WTC11 (cell line): ENCODE measurements around the gene UPK3A. TPM values are rescaled to one million over a fixed set of nuclear protein-coding genes. Genes with fewer than 3 reads are reported as not detected.

Source experiments
- ATAC-seq: fragments of 200-7000 bp; cut with Tn5 transposase; 2 replicates; pipeline ENCODE4 v1.10.0; 2021; ENCODE audit warnings: mild to moderate bottlenecking, moderate library complexity
- Bru-seq: library from RNA; stranded (reverse); fragments of 400-500 nt; gene quantifications from one replicate; lab custom pipeline; 2021; lab: Mats Ljungman, UMichigan
- CTCF ChIA-PET: fragments of 300-600 bp; sonication (Branson Sonifier 250); formaldehyde crosslinking; loops from one replicate; lab custom pipeline; 2021; ENCODE audit warnings: antibody characterized with exemption; lab: Charles Lee
- POLR2A ChIA-PET: fragments of 350-600 bp; sonication (Branson Sonifier 250); formaldehyde crosslinking; loops from one replicate; lab custom pipeline; 2021; ENCODE audit warnings: antibody characterized with exemption; lab: Charles Lee
- DNase-seq: peaks from one replicate; pipeline ENCODE4 v3.0.0; 2021; ENCODE audit warnings: low spot score
- H3K27ac Mint-ChIP-seq: 2 replicates; pipeline ENCODE4 v1.8.0; 2021; ENCODE audit warnings: mixed read lengths
- H3K27me3 Mint-ChIP-seq: 2 replicates; pipeline ENCODE4 v1.8.0; 2021; ENCODE audit warnings: low read depth, mild to moderate bottlenecking, moderate library complexity, mixed read lengths
- H3K36me3 Mint-ChIP-seq: 2 replicates; pipeline ENCODE4 v1.8.0; 2021; ENCODE audit warnings: mixed read lengths
- H3K4me1 Mint-ChIP-seq: 2 replicates; pipeline ENCODE4 v1.8.0; 2022; ENCODE audit warnings: mixed read lengths
- H3K4me3 Mint-ChIP-seq: 2 replicates; pipeline ENCODE4 v1.8.0; 2021; ENCODE audit warnings: mild to moderate bottlenecking, moderate library complexity, mixed read lengths
- H3K9me3 Mint-ChIP-seq: 2 replicates; pipeline ENCODE4 v1.8.0; 2021; ENCODE audit warnings: mixed read lengths
- CBFB ChIP-seq: sonication (generic); formaldehyde crosslinking; IDR thresholded peaks from 2 replicates; pipeline ENCODE4 v1.8.1; 2022; ENCODE audit warnings: mild to moderate bottlenecking, low read depth, missing genetic modification reagents
- E2F1 ChIP-seq: sonication (generic); formaldehyde crosslinking; IDR thresholded peaks from 2 replicates; pipeline ENCODE4 v1.8.0; 2022; ENCODE audit warnings: mild to moderate bottlenecking, missing genetic modification reagents
- ESRRA ChIP-seq: sonication (generic); formaldehyde crosslinking; IDR thresholded peaks from 2 replicates; pipeline ENCODE4 v1.8.1; 2022; ENCODE audit warnings: mild to moderate bottlenecking, missing genetic modification reagents, borderline replicate concordance
- FOXK1 ChIP-seq: sonication (generic); formaldehyde crosslinking; IDR thresholded peaks from 2 replicates; pipeline ENCODE4 v1.8.0; 2022; ENCODE audit warnings: mild to moderate bottlenecking, moderate library complexity, missing genetic modification reagents
- HMGXB4 ChIP-seq: sonication (generic); formaldehyde crosslinking; IDR thresholded peaks from 2 replicates; pipeline ENCODE4 v1.8.1; 2023; ENCODE audit warnings: mild to moderate bottlenecking, moderate library complexity, missing genetic modification reagents
- MYBL2 ChIP-seq: sonication (generic); formaldehyde crosslinking; IDR thresholded peaks from 2 replicates; pipeline ENCODE4 v1.8.1; 2023; ENCODE audit warnings: mild to moderate bottlenecking, moderate library complexity, missing genetic modification reagents
- NFATC4 ChIP-seq: fragments of 250-450 bp; sonication (Bioruptor Pico); IDR thresholded peaks from 2 replicates; pipeline ENCODE4 v1.9.0; 2021; ENCODE audit warnings: mild to moderate bottlenecking
- NFE2L1 ChIP-seq: sonication (generic); formaldehyde crosslinking; IDR thresholded peaks from 2 replicates; pipeline ENCODE4 v1.8.1; 2023; ENCODE audit warnings: missing genetic modification reagents
- NFYB ChIP-seq: sonication (generic); formaldehyde crosslinking; conservative IDR thresholded peaks from 2 replicates; pipeline ENCODE4 v1.8.0; 2022; ENCODE audit warnings: low read depth, missing genetic modification reagents
- RELA ChIP-seq: sonication (generic); formaldehyde crosslinking; IDR thresholded peaks from 2 replicates; pipeline ENCODE4 v1.8.1; 2022; ENCODE audit warnings: missing genetic modification reagents, mild to moderate bottlenecking, borderline replicate concordance
- SMAD3 ChIP-seq: sonication (generic); formaldehyde crosslinking; IDR thresholded peaks from 2 replicates; pipeline ENCODE4 v1.8.0; 2022; ENCODE audit warnings: missing genetic modification reagents, mild to moderate bottlenecking, borderline replicate concordance
- SOX15 ChIP-seq: fragments of 250-450 bp; sonication (Bioruptor Pico); IDR thresholded peaks from 2 replicates; pipeline ENCODE4 v1.9.0; 2021; ENCODE audit warnings: mild to moderate bottlenecking
- SP1 ChIP-seq: sonication (generic); formaldehyde crosslinking; conservative IDR thresholded peaks from 2 replicates; pipeline ENCODE4 v1.8.1; 2022; ENCODE audit warnings: missing genetic modification reagents
- ZNF232 ChIP-seq: sonication (generic); formaldehyde crosslinking; IDR thresholded peaks from 2 replicates; pipeline ENCODE4 v1.8.0; 2022; ENCODE audit warnings: mild to moderate bottlenecking, missing genetic modification reagents
- ZNF281 ChIP-seq: sonication (generic); formaldehyde crosslinking; IDR thresholded peaks from 2 replicates; pipeline ENCODE4 v1.8.0; 2023; ENCODE audit warnings: mild to moderate bottlenecking, missing genetic modification reagents
- long read RNA-seq, 3 experiments: library from RNA in 1 of 3; library from capped mRNA in 1 of 3; library from polyadenylated mRNA in 1 of 3; unstranded in 2 of 3; stranded (forward) in 1 of 3; transcript quantifications; one replicate each; pipeline ENCODE4 v2.0.0, GENCODE V29; 2021
- total RNA-seq: library from RNA; stranded (reverse); gene quantifications from 3 replicates; pipeline ENCODE4 v1.2.3, GENCODE V29; 2021
- TF ChIP-seq, protein P1 (sequence below): sonication (generic); formaldehyde crosslinking; IDR thresholded peaks from 2 replicates; pipeline ENCODE4 v1.8.0; 2022; ENCODE audit warnings: mild to moderate bottlenecking, missing genetic modification reagents
- TF ChIP-seq, protein P2 (sequence below): fragments of 250-450 bp; sonication (Bioruptor Pico); IDR thresholded peaks from 2 replicates; pipeline ENCODE4 v1.9.0; 2021; ENCODE audit warnings: mild to moderate bottlenecking, borderline replicate concordance

UPK3A gene
- 0.23 to 0.62 TPM (median 0.37 TPM) in 3 replicates for total RNA-seq
- Bru-seq, nascent RNA = percentile 26 among the genes with signal in this experiment
- long read RNA-seq, experiment 1, partial matches to known transcripts = 1 of 1 reads
- long read RNA-seq, experiment 1, other reads (novel, unspliced or antisense) = 0 of 1 reads
- long read RNA-seq, experiment 2, partial matches to known transcripts = 0 of 1 reads
- long read RNA-seq, experiment 2, other reads (novel, unspliced or antisense) = 1 of 1 reads
- long read RNA-seq, experiment 3 = 0 reads

DNA sequence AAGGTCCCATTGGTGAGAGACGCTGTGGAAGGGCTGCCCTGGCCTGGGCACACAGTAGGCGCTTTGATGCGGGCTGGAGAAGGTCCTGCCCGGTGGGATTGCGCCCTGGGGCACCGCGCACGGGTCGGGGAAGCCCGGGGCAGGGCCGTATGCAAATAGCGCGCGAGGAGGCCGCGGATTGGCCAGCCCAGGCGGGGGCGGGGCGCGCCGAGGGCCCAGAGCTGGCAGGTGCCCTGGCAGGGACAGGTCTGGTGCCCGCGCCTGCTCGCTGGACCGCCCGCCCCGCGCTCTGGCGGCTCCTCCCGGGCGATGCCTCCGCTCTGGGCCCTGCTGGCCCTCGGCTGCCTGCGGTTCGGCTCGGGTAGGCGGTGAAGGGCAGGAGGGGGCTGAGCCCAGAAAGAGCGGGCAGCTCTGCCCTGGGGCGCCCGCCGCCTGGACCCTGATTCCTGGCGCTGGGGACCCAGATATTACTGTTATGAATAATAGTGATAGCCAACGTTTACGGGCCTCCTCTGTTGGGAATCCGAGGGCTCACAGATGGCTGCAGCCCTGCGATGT lies at the start of gene UPK3A:
Gene UPK3A (plus strand): TSS at position 245 of the 558 bp plus-strand sequence. CDS start 65 bp downstream, at position 310.
- Mint-ChIP-seq H3K27ac (no peak within 1 kb of the TSS), H3K36me3 (no peaks in the 10 kb centered on the region), H3K9me3 (no peaks in the 10 kb centered on the region), H3K4me1 (peaks cover 11% of the 10 kb centered on the region), H3K4me3 (peak within 1 kb of the TSS; percentile 76)
- POLR2A ChIA-PET = no interaction called here
- peak; percentile 95 for ATAC-seq
- CTCF ChIA-PET = interaction anchor here (0.6 to 1.8 kb wide), 10 partner anchors 17 to 269 kb away, joined by 3 to 6 read pairs (median 4); no protein-coding TSS in a partner anchor
- peak; percentile 81 for TF ChIP-seq SP1
- TF ChIP-seq FOXK1 (CRISPR knock-in tag) = no peak
- TF ChIP-seq CBFB (CRISPR knock-in tag) = no peak
- no peak for TF ChIP-seq SMAD3 (CRISPR knock-in tag)
- TF ChIP-seq NFE2L1 (CRISPR knock-in tag) = peak; percentile 38; the same call in 1 of the 2 replicates
- TF ChIP-seq NFATC4 (CRISPR knock-in tag) = no peak
- TF ChIP-seq NFYB (CRISPR knock-in tag) = 0 out of 2 replicates have a peak, but pooled peaks have one; percentile 44
- TF ChIP-seq ZNF281 (CRISPR knock-in tag) = no peak
- TF ChIP-seq HMGXB4 (CRISPR knock-in tag) = no peak
- TF ChIP-seq, protein P1, sequence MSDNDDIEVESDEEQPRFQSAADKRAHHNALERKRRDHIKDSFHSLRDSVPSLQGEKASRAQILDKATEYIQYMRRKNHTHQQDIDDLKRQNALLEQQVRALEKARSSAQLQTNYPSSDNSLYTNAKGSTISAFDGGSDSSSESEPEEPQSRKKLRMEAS (CRISPR knock-in tag) = peak; percentile 5; the same call in 1 of the 2 replicates
- TF ChIP-seq, all 79 proteins: peak for 4
- peaks cover 58% of the 10 kb centered on the region for H3K27me3 Mint-ChIP-seq
- DNase-seq = peak; percentile 86

DNA sequence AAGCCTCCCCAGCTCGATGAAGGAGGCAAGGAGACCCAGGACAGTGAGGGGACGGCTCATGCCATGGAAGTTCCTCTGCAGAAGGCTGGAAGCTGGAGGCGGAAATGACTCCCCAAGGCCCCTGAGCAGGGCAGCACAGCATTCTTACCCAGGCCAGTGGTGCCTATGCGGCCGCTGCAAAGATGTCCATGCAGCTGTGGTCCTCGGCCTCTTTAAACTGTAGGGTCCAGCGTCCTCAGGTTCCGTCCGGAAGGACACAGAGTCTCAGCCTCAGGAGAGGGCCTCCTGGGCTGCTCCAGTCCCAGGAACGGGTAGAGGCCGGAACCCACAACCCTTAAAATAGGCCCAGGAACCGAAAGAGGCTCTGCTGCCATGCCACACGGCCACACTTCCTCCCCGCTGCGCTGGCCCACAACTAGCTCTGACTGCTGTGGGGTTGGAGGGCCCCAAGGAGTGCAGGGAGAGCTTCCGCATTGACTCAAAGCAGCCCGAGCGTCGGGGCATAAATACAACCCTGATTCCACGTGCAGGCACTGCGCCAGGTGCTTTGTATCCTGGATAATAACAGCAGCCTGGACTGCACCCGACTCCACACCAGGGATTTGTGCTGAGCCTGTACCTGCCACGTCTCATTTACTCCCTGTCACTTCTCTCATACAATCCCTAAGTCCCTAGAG lies 49.5 kb upstream of the UPK3A start:
- Mint-ChIP-seq H3K9me3 (no peaks in the 10 kb centered on the region), H3K4me1 (peaks cover 17% of the 10 kb centered on the region), H3K4me3 (no peak overlapping the region), H3K27me3 (peaks cover 7% of the 10 kb centered on the region), H3K36me3 (0 out of 2 replicates have a peak, but pooled peaks cover 3% of the 10 kb centered on the region), H3K27ac (no peak overlapping the region)
- DNase-seq = no peak
- ChIA-PET CTCF (interaction anchor here (0.6 to 2.4 kb wide), 2 partner anchors 21 to 26 kb away, joined by 3 to 7 read pairs; no protein-coding TSS in a partner anchor), POLR2A (no interaction called here)
- ATAC-seq = no peak
- TF ChIP-seq E2F1 (CRISPR knock-in tag) (no peak), SOX15 (CRISPR knock-in tag) (no peak), RELA (no peak), MYBL2 (CRISPR knock-in tag) (no peak), ZNF232 (no peak), ESRRA (CRISPR knock-in tag) (no peak), NFE2L1 (CRISPR knock-in tag) (no peak)
- TF ChIP-seq, protein P2, sequence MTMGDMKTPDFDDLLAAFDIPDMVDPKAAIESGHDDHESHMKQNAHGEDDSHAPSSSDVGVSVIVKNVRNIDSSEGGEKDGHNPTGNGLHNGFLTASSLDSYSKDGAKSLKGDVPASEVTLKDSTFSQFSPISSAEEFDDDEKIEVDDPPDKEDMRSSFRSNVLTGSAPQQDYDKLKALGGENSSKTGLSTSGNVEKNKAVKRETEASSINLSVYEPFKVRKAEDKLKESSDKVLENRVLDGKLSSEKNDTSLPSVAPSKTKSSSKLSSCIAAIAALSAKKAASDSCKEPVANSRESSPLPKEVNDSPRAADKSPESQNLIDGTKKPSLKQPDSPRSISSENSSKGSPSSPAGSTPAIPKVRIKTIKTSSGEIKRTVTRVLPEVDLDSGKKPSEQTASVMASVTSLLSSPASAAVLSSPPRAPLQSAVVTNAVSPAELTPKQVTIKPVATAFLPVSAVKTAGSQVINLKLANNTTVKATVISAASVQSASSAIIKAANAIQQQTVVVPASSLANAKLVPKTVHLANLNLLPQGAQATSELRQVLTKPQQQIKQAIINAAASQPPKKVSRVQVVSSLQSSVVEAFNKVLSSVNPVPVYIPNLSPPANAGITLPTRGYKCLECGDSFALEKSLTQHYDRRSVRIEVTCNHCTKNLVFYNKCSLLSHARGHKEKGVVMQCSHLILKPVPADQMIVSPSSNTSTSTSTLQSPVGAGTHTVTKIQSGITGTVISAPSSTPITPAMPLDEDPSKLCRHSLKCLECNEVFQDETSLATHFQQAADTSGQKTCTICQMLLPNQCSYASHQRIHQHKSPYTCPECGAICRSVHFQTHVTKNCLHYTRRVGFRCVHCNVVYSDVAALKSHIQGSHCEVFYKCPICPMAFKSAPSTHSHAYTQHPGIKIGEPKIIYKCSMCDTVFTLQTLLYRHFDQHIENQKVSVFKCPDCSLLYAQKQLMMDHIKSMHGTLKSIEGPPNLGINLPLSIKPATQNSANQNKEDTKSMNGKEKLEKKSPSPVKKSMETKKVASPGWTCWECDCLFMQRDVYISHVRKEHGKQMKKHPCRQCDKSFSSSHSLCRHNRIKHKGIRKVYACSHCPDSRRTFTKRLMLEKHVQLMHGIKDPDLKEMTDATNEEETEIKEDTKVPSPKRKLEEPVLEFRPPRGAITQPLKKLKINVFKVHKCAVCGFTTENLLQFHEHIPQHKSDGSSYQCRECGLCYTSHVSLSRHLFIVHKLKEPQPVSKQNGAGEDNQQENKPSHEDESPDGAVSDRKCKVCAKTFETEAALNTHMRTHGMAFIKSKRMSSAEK (CRISPR knock-in tag) = no peak
